Panc1 (cell line): ENCODE results near the gene SH3PXD2A. TPM values are rescaled to one million over a fixed set of nuclear protein-coding genes. Genes with fewer than 3 reads are reported as not detected.

ENCODE experiments used
- ATAC-seq: fragments of 200-7000 bp; cut with Tn5 transposase; 2 replicates; pipeline ENCODE4 v1.9.1; 2020; ENCODE audit warnings: mild to moderate bottlenecking, moderate library complexity
- BruUV-seq: library from RNA; stranded (reverse); fragments of 400-500 nt; replicated peaks from 2 replicates; lab custom pipeline; 2021; lab: Mats Ljungman, UMichigan
- CTCF ChIA-PET: fragments of 300-600 bp; sonication (Branson Sonifier 250); formaldehyde crosslinking; loops from one replicate; lab custom pipeline; 2022; ENCODE audit warnings: antibody characterized with exemption; lab: Charles Lee
- POLR2A ChIA-PET: fragments of 300-600 bp; sonication (Branson Sonifier 250); formaldehyde crosslinking; loops from one replicate; lab custom pipeline; 2022; ENCODE audit warnings: antibody characterized with exemption; lab: Charles Lee
- DNase-seq: peaks from one replicate; pipeline ENCODE4 v3.0.0-alpha.2; 2010; ENCODE audit warnings: low read depth, low spot score
- H3K27ac ChIP-seq: 2 replicates; pipeline ENCODE4 v1.5.1; 2011; ENCODE audit warnings: mild to moderate bottlenecking, low read length, inconsistent platforms
- H3K27me3 ChIP-seq: fragments of 200-500 bp; sonication (Bioruptor generic); 2 replicates; pipeline ENCODE4 v1.6.0; 2014; ENCODE audit warnings: low read length, inconsistent platforms; ENCODE audit not compliant: control insufficient read depth, insufficient read depth
- H3K36me3 ChIP-seq: fragments of 200-500 bp; sonication (Bioruptor generic); 2 replicates; pipeline ENCODE4 v1.5.1; 2014; ENCODE audit warnings: inconsistent platforms, mild to moderate bottlenecking, low read length, moderate library complexity; ENCODE audit not compliant: control insufficient read depth, insufficient read depth
- H3K4me1 ChIP-seq: 2 replicates; pipeline ENCODE4 v1.5.1; 2011; ENCODE audit warnings: inconsistent platforms, mild to moderate bottlenecking, low read length, moderate library complexity; ENCODE audit not compliant: control insufficient read depth, insufficient read depth
- H3K4me3 ChIP-seq, 2 experiments: 2 replicates each; pipeline ENCODE4 v1.5.1; 2011 to 2012; ENCODE audit warnings: low read depth in 2 of 2, low read length in 2 of 2, mild to moderate bottlenecking in 2 of 2, inconsistent platforms in 1 of 2, moderate library complexity in 1 of 2
- H3K9me3 ChIP-seq: fragments of 200-500 bp; sonication (Bioruptor generic); 2 replicates; pipeline ENCODE4 v1.5.1; 2014; ENCODE audit warnings: low read depth, mild to moderate bottlenecking, inconsistent platforms, low read length, moderate library complexity; ENCODE audit not compliant: control insufficient read depth, insufficient read depth
- CTCF ChIP-seq: fragments of 450-650 bp; IDR thresholded peaks from 2 replicates; pipeline ENCODE4 v1.5.1; 2017; ENCODE audit warnings: mild to moderate bottlenecking
- POLR2AphosphoS5 ChIP-seq: IDR thresholded peaks from 2 replicates; pipeline ENCODE4 v1.6.1; 2012; ENCODE audit warnings: mild to moderate bottlenecking, low read depth, low read length, moderate library complexity
- REST ChIP-seq, 2 experiments: IDR thresholded peaks; 2 replicates each; pipeline ENCODE4 v1.6.1; 2011 to 2012; ENCODE audit warnings: low read depth in 2 of 2, control low read depth in 1 of 2, low read length in 1 of 2, mild to moderate bottlenecking in 1 of 2, moderate library complexity in 1 of 2; ENCODE audit not compliant: insufficient read depth in 1 of 2
- SIN3A ChIP-seq: IDR thresholded peaks from 2 replicates; pipeline ENCODE4 v1.6.1; 2012; ENCODE audit warnings: low read depth, mild to moderate bottlenecking, low read length, moderate library complexity, borderline replicate concordance; ENCODE audit not compliant: insufficient read depth
- TCF7L2 ChIP-seq: IDR thresholded peaks from 2 replicates; pipeline ENCODE4 v1.6.1; 2011; ENCODE audit warnings: mild to moderate bottlenecking, low read depth, low read length, inconsistent platforms
- in situ Hi-C: cut with HindIII; loops from 2 replicates; pipeline ENCODE4 v1.10.0; 2016; ENCODE audit warnings: low sequenced_read_pairs, low pct_unique_long_range_greater_than_20kb
- intact Hi-C: fragments of 100-400 bp; cut with micrococcal nuclease; formaldehyde crosslinking; loops from one replicate; pipeline ENCODE4 v1.10.0; 2022; ENCODE audit not compliant: unreplicated experiment
- total RNA-seq: library from RNA; stranded (reverse); gene quantifications from one replicate; pipeline ENCODE4 v1.2.1, GENCODE V29; 2021; ENCODE audit not compliant: unreplicated experiment

Gene SH3PXD2A
- total RNA-seq, 1 experiment from 2014 or later: 5.7 TPM

GRCh38 chr10:103736044-103736443 lies 119.3 kb downstream of the SH3PXD2A start:
- intact Hi-C loops: no loop called here
- in situ Hi-C loops: no loop called here
- TF ChIP-seq TCF7L2: no peak
- no peak for TF ChIP-seq SIN3A
- no peak for TF ChIP-seq POLR2AphosphoS5
- no peak for TF ChIP-seq REST (IDR thresholded peaks at IDR 0.05; ENCODE audit: insufficient read depth in 1 of 2, low read depth in 2 of 2, low read length in 1 of 2)
- no peak for TF ChIP-seq CTCF
- BruUV-seq: no TSS peak
- ATAC-seq (no peak), DNase-seq (no peak)
- Histone ChIP-seq H3K36me3 (no peaks in the 10 kb centered on the region), H3K4me3 (no peak overlapping the region), H3K4me1 (peaks cover 3% of the 10 kb centered on the region; the same call in 1 of the 2 replicates), H3K27me3 (no peaks in the 10 kb centered on the region), H3K27ac (no peak overlapping the region), H3K9me3 (no peaks in the 10 kb centered on the region)
- CTCF ChIA-PET: no interaction called here
- POLR2A ChIA-PET: no interaction called here

GRCh38 chr10:103734731-103735130 lies 120.6 kb downstream of the SH3PXD2A start:
- no peaks in the 10 kb centered on the region for H3K9me3 ChIP-seq
- TF ChIP-seq CTCF (no peak), POLR2AphosphoS5 (no peak), SIN3A (no peak), TCF7L2 (no peak), REST (IDR thresholded peaks at IDR 0.05; ENCODE audit: insufficient read depth in 1 of 2, low read depth in 2 of 2, low read length in 1 of 2) (no peak)
- ChIA-PET CTCF (interaction anchor here (0.6 kb wide), 1 partner anchor 113 kb away, joined by 3 read pairs; no protein-coding TSS in a partner anchor), POLR2A (no interaction called here)
- no peaks in the 10 kb centered on the region for H3K27me3 ChIP-seq
- BruUV-seq: no TSS peak
- ATAC-seq: no peak
- no peaks in the 10 kb centered on the region for H3K36me3 ChIP-seq
- H3K4me1 ChIP-seq: peaks cover 3% of the 10 kb centered on the region; the same call in 1 of the 2 replicates
- in situ Hi-C loops: no loop called here
- intact Hi-C loops: no loop called here
- no peak for DNase-seq
- no peak overlapping the region for H3K27ac ChIP-seq
- no peak overlapping the region for H3K4me3 ChIP-seq
